Stimulated activated CD4-positive, alpha-beta T cell treated with anti-CD3 and anti-CD28 coated beads, Interleukin-15, amount 100 ng/mL, for 48 hours (primary cell): Measurements from ENCODE around the gene CLK2.
"Not testable (repeated sequence)": the region's sequence is repeated elsewhere in the genome, so short reads cannot be mapped to it uniquely, and the experiment has no call there.

Experiments used
- DNase-seq, 2 donors: peaks; one replicate each; pipeline ENCODE4 v3.0.0-alpha.2; 2020; ENCODE audit warnings: low read depth in 2 of 2

Gene CLK2

DNA sequence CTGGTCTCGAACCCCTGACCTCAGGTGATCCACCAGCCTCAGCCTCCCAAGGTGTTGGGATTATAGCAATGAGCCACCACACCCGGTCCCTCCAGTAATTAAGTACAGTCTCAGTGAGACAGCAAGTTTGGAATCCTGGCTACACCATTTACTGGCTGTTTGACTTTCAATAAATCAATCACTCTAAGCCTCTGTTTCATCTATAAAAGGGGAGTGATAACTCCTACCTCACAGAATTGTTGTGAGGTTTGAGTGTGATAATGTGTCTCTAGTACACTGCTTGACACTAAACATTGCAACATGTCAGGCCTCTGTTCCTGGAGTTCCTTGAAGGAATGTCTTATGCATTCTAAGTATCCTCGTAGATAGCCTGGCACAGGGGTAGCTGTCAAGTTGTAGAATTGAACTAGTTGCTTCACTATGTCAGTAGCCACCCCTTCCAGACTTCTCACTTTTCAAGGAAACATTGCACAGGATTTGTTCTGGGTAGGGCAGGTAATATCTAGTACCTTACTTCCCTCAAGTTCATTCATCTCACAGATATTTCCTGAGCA lies 30.4 kb downstream of the CLK2 start:
- DNase-seq, result no peak

DNA sequence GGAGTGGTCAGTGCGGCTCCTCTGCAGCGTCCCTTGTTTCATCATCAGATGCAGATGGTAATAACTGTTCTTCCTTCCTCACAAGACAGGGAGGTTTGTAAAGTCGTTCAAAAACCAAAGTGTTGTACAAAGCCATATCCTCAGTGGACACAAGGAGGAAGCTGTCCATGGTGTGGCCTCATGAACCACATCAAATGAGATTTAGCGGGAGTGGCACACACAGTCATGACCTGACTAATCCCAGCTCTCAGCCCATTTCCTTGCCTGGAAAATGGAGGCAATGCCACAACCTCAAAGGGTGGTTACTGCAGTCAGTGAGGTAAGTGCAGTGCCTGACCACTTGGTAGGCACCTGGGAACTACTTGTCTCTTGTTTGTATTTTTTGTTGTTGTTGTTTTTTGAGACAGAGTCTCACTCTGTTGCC lies 31.5 kb downstream of the CLK2 start:
- DNase-seq, result no peak

DNA sequence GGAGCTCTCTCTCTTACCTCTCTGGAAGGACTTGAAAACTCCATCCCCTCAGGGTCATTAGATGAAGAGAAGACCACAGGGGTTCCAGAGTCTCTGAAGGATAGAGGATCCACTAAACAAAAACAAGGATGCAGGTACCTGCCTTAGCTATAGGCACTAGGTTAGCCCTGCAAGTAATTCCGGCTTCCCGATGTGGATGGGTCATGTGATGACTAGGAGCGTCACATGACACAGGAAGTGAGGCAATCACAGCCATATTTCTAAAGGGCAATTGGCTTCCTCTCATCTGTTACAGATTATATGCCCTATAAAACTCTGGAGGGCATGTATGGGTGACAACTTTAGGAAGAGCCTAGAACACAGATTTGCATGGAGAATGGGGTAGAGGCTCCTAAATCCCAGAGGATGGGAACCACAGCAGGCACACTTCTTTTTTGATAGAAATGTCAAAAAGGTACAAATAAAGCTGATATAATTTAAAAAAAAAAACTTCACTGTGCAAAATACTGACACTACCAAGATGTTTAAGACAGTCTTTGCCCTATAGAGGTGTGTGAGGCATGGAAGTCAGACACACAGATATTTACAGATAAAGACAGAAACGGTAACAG lies 32.1 kb downstream of the CLK2 start:
- DNase-seq, result peak in 1 of 2 donors; percentile 29

DNA sequence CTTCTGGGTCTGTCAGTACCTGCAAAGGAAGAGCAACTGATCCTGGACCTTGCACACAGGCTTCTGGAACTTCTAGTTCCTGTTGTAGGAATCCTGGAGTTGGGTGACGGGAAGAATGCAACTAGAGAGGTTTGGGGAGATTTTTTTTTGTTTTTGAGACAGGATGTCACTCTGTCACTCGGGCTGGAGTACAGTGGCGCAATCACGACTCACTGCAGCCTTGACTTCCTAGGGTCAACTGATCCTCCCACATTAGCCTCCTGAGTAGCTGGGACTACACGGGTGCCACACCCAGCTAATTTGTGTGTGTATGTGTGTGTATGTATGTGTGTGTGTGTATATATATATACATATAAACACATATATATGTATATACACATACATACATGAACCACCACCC lies 36.9 kb downstream of the CLK2 start:
- DNase-seq, result no peak

DNA sequence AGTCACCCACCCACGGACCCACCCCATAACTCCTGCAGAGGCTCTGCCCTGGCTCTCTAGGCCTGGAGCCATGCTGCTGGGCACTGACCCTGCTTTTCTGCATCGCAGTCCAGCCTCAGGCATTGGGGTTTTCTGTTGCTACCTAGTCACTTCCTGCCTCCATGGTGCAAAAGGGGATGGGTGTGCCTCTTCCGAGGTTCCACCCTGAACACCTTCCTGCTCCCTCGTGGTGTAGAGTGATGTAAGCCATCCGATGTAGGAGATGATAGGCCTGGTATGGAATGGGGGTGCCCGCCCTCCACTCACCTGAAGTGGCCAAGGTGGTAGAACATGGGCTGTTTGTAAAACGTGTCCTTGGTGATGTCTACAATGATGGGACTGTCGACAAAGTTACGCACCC lies 37.9 kb downstream of the CLK2 start:
- DNase-seq, result not testable (repeated sequence)

DNA sequence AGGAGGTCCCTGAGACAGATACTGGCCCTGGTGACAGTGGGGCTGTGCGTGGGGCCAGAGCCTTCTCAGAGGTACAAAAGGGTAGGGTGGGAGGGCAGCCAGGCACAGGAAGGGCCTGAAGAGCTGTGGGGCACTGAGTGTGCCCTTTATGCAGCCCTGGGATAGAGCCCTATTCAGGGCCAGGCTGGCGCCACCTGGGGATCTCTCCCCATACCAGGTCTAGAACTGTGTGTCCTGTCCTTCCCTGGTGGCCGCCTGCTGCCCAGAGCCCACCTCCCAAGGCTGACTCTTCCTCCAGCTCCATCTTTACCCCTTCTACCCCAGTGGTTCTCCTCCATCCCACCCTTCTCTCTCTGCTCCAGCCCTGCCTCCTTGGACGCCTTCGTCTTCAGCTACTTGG lies 39.8 kb downstream of the CLK2 start:
- DNase-seq, result not testable (repeated sequence)

DNA sequence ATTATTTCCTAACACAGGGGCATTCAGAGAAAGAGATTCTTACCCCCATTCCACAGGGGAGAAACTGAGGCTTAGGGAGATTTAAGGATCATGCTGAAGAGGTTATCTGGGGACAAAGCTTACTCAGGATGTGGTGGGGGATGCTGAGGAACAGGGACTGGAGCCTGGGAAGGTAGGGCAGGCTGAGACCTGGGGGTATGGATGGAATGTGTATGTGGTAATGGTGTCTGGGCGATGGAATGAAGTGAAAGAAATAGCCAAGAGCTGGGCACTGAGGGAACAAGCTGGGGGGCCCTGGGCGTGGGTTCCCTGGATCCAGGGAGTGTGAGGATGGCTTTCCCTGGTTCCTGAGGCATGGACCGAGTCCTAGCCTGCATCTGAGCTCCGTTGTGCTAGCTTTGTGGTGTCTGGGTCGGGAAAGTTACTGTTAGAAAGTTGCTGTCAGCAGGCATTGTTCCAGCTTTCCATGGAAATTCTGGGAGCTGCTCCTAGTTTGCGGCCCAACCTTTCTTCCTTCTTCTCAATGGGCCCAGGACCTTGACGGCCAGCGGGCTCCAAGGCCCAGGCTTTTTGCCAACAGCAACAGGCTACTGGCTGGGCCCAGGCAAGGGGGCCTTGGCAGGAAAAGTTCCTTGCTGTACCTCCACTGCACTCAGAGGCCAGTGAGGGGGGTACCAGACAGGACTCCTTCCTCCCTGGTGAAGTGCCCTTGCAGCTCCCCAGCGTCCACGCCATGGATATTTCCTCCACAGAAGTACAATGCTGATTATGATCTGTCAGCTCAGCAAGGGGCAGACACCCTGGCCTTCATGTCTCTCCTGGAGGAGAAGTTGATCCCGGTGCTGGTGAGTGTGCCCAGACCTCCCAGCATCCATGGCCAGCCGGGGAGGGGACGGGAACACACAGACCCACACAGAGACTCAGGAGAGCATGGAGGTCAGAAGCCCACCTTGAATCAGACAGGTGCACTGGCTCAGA lies 41.0 kb downstream of the CLK2 start:
- DNase-seq, result not testable (repeated sequence)

DNA sequence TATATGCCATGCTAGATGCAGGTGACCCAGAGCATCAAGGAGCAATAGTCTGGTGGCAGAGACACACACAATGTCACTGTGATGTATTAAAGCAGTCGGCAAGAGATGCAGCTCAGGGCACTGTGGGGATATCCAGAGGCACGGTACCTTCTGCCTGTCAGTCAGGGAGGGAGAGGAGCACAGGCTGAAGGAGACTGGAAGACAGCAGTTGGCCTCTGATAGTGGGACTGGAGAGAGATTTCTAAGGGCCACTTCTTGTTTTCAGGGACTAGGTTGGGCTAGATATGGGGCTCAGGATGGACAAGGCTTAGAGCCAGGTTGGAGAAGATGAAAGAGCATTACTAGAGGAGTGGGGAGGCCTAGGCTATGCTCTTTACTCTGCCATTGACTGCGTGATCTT lies 42.0 kb downstream of the CLK2 start:
- DNase-seq, result not testable (repeated sequence)

DNA sequence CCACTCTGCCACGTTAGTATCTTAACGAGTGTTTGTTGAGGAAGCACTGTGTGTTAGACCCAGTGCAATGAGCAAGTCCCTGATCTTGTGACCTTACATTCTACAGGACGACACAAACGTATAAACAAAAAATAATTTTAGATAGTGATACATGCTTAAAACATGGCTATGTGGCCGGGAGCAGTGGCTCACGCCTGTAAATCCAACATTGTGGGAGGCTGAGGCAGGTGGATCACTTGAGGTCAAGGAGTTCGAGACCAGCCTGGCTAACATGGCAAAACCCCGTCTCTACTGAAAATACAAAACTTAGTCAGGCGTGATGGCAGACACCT lies 45.2 kb downstream of the CLK2 start:
- DNase-seq, result no peak

DNA sequence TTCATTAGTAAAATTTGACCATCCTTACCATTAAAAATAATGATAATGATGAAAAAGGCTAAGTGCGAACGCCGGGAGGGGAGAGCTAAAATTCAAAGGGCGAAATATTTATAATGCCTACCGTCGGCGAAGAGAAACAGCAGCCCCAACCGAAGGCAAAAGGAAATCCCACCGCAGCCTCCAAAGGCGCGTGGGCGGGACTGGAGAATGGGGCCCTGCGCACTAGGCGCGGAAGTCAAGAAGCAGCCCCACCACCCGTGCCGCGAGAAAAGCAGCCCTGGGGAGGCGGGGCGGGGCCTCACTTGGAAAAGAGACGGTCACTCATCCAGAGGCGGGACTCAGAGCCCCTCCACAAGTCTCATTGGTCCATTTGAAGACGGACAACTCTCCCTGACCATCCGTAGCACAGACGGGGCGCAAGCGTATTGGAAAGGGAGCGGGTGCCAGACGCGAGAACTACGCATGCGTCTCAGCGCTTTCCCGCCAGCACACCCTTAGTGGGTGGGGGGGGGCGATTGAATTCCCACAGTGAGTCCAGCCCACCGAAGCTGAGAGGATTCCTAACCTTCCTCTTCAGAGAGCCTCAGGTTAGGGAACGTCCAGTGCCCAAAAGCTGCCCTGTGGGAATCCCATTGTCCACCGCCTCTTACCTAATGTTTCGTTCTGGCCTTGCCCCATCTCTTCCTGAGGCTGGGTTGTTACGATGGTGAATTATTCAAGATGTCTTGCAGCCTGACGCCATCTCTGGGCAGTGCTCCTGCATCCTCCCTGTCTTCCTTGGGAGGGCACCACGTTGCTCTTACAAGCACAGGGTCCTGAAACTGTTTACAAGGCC lies 45.8 kb downstream of the CLK2 start:
- peak; percentile 99 to 100 for DNase-seq

DNA sequence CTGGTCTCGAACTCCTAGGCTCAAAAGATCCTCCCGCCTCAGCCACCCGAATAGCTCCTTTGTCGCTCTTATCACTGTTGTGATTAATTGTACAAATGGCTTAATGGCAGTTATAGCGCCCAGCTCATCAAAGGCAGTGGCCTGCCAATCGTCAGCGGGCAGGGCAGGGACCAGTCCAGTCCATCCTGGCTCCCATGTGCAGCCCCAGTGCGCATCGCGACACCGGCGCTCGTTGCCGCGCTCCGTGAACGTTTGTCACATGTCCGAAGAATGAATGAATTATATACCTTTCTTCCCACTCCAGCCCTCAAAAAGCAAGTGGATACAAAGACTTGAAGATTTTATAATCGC lies 46.4 kb downstream of the CLK2 start:
- peak; percentile 41 to 68 for DNase-seq

DNA sequence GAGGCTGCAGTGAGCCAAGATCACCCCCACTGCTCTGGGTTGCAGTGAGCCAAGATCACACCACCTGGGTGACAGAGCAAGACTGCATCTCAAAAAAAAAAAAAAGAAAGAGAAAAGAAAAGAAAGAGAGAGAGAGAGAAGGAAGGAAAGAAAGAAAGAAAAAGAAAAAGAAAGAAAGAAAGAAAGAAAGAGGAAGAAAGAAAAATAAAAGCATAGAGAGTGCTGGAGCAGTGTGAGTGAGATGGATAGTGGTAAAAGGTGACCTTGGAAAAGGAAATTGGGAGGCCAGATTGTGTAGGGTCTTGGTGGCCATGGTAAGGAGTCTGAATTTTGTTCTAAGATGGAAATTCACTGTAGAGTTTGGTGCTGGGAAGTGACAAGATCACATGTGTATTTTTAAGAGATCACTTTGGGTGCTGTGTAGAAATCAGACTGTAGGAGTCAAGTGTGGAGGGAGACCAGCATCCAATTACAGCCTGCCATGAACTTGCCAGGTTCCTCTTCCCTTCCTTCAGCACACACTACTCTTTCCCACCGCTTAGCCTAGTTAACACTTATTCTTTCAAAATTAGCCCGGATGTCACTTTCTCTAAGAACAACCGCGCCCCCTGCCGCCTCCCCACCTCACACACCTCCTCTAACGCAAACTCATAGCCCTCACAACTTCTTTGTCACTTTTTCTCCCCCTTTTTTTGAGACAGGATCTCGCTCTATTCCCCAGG lies 47.0 kb downstream of the CLK2 start:
- peak; percentile 59 to 91 for DNase-seq

DNA sequence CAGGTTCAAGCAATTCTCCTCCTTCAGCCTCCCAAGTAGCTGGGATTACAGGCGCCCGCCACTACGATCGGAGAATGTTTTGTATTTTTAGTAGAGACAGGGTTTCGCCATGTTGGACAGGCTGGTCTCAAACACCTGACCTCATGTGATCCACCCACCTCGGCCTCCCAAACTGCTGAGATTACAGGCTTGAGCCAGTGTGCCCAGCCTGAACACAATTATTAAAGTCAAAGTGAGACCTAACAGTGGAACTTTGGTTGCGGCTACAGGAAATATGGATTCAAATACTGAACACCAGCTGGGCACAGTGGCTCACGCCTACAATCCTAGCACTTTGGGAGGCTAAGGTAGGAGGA lies 47.9 kb downstream of the CLK2 start:
- DNase-seq, result not testable (repeated sequence)

DNA sequence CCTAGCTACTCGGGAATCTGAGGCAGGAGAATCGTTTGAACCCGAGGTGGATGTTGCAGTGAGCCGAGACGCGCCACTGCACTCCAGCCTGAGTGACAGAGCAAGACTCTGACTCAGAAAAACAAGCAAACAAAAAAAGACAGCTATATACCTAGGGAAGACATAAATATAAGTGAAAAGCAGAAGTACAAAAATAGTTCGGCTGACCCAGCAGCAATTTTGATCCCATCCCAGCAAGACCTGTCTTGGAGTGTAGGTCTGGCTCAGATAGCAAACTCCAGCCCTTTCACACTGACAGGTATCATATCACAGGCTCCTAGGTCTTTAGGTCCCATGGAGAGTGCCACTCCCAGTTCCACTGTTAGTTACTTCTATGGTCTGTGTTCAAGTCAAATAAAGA lies 50.3 kb downstream of the CLK2 start:
- DNase-seq, result no peak

DNA sequence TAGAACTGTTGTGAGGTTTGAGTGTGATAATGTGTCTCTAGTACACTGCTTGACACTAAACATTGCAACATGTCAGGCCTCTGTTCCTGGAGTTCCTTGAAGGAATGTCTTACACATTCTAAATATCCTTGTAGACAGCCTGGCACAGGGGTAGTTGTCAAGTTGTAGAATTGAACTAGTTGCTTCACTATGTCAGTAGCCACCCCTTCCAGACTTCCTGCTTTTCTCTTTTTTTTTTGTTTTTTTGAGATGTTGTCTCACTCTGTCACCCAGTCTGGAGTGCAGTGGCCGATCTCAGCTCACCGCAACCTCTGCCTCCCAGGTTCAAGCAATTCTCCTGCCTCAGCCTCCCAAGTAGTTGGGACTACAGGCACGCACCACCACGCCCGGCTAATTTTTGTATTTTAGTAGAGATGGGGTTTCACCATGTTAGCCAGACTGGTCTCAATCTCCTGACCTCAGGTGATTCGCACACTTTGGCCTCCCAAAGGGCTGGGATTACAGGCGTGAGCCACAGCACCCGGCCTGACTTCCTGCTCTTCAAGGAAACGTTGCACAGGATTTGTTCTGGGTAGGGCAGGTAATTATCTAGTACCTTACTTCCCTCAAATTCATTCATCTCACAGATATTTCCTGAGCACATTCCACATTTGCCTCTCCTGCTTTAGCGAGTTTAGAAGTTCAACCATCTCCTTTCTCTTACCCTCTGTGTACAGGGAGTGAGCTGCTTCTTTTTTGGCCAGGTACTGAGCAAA lies 52.9 kb downstream of the CLK2 start:
- DNase-seq, result not testable (repeated sequence)

DNA sequence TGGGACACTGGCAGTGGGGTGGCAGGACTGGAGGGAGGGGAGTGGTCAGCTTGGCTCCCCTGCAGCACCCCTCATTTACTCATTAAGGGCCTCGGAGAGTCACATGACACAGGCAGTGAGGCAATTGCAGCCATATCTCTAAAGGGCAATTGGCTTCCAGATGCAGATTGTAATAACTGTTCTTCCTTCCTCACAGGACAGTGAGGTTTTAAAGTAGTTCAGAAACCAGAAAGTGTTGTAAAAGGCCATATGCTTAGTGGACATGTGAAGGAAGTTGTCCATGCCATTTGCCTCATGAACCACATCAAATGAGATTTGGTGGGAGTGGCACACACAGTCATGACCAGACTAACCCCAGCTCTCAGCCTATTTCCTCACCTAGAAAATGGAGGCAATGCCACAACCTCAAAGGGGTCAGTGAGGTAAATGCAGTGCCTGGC lies 53.7 kb downstream of the CLK2 start:
- DNase-seq, result no peak

DNA sequence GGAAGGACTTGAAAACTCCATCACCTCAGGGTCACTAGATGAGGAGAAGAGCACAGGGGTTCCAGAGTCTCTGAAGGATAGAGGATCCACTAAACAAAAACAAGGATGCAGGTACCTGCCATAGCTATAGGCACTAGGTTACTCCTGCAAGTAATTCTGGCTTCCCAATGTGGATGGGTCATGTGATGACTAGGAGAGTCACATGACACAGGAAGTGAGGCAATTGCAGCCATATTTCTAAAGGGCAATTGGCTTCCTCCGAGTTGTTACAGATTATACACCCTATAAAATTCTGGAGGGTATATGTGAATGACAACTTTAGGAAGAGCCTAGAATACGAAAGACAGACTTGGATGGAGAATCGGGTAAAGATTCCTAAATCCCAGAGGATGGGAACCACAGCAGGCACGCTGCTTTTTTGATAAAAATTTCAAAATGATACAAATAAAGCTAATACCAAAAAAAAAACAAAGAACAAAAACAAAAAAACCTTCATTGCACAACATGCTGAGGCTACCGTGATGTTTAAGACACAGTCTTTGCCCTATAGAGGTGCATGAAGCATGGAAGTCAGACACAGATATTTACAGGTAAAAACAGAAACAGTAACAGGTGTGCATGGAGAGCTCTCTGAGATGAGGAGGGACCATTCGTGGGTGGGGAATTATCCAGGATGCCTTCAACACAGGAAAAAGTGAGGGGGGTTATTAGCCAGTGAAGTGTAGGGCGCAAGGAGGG lies 54.3 kb downstream of the CLK2 start:
- DNase-seq, result no peak

DNA sequence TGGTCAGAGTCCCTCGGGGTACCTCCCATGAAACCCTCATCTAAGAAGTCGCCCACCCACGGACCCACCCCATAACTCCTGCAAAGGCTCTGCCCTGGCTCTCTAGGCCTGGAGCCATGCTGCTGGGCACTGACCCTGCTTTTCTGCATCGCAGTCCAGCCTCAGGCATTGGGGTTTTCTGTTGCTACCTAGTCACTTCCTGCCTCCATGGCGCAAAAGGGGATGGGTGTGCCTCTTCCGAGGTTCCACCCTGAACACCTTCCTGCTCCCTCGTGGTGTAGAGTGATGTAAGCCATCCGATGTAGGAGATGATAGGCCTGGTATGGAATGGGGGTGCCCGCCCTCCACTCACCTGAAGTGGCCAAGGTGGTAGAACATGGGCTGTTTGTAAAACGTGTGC lies 58.6 kb downstream of the CLK2 start:
- not testable (repeated sequence) for DNase-seq
